Ovary (tissue), 9 donors: Measurements from ENCODE around the gene MAP6. TPM values are rescaled to one million over a fixed set of nuclear protein-coding genes. Genes with fewer than 3 reads are reported as not detected.

Experiments
- DNase-seq, 5 donors: peaks; one replicate each; pipeline ENCODE4 v3.0.0-alpha.2; 2019 to 2020
- H3K27ac ChIP-seq, 2 donors: fragments of 200-600 bp; one replicate each; pipeline versions ENCODE4 v1.5.1 to v1.8.0; 2019 to 2022
- H3K27me3 ChIP-seq: fragments of 200-600 bp; one replicate; pipeline ENCODE4 v1.8.0; 2022
- H3K36me3 ChIP-seq: fragments of 200-600 bp; sonication (generic); one replicate; pipeline ENCODE4 v1.5.1; 2019
- H3K4me1 ChIP-seq: one replicate; pipeline ENCODE4 v1.8.1; 2013; ENCODE audit warnings: mild to moderate bottlenecking, moderate library complexity; ENCODE audit not compliant: insufficient read depth
- H3K4me3 ChIP-seq: fragments of 200-600 bp; sonication (generic); one replicate; pipeline ENCODE4 v1.5.1; 2017
- H3K9me3 ChIP-seq, 2 donors: fragments of 200-600 bp in 1 of 2; sonication (generic) in 1 of 2; one replicate each; pipeline versions ENCODE4 v1.5.1 to v1.8.1; 2013 to 2019; ENCODE audit warnings: mild to moderate bottlenecking in 1 of 2, moderate library complexity in 1 of 2
- CTCF ChIP-seq, 3 donors: fragments of 450-650 bp in 2 of 3; fragments of 200-600 bp in 1 of 3; IDR thresholded peaks; one replicate each; pipeline versions ENCODE4 v1.5.1 to v1.8.0; 2016 to 2022; ENCODE audit warnings: antibody characterized with exemption in 3 of 3, mild to moderate bottlenecking in 1 of 3
- EP300 ChIP-seq: sonication (generic); formaldehyde crosslinking; IDR thresholded peaks from one replicate; pipeline ENCODE4 v1.6.1; 2017; ENCODE audit warnings: antibody characterized with exemption
- POLR2A ChIP-seq: fragments of 450-650 bp; IDR thresholded peaks from one replicate; pipeline ENCODE4 v1.6.1; 2017; ENCODE audit warnings: antibody characterized with exemption, mild to moderate bottlenecking, moderate library complexity
- WGBS, 3 donors: extraction: QIAGEN DNeasy Blood & Tissue Kit in 1 of 3; methylation state at CpG; one replicate each; pipeline versions ENCODE4 v1.1.5 to v1.1.7; 2013 to 2017; 5-methylcytosine and 5-hydroxymethylcytosine counted together
- intact Hi-C, 4 donors: fragments of 100-400 bp; cut with DNase I; formaldehyde crosslinking; loops; one replicate each; pipeline versions ENCODE4 v1.11.0 to v1.15.1; 2022 to 2023
- polyA plus RNA-seq, 2 donors: library from polyadenylated mRNA; stranded (reverse); fragments of 200-250 nt in 1 of 2; fragments of 350-450 nt in 1 of 2; fragmentation: Illumina TruSeq in 1 of 2; extraction: RNeasy Lipid Tissue Mini Kit (QIAGEN cat#74804) in 1 of 2; gene quantifications; one replicate each; pipeline ENCODE4 v1.2.3, GENCODE V29; 2013 to 2014
- total RNA-seq, 7 donors: library from RNA; depleted of rRNA in 2 of 7; stranded (reverse); fragments of >200 nt in 2 of 7; fragmentation: NEBNext Ultra II Directional in 3 of 7; extraction: Animal tissue kit (Norgen Biotek cat#: 25700) in 3 of 7; gene quantifications; one replicate each; pipeline versions ENCODE4 v1.1.0 to v1.2.4, GENCODE V29; 2016 to 2023
- donor health status: DM: no; HTN: no; CAD: no; lungs with moderate emphysema.
- donor health status: DM: no; HTN: no; CAD: no.
- donor health status: Bipolar disorder and iron deficiency.
- donor health status: DM: yes; HTN: yes; CAD: no.
- donor health status: DM: no; HTN: no; CAD: no.
- donor health status: DM: yes; HTN: yes; CAD: no.

Gene MAP6
- total and polyA plus RNA-seq, 9 donors: 2.1 to 18.7 (median 8.8) TPM

- WGBS, 3 donors: 61 to 65% (median 65%) methylated on average over 2 of the region's 2 CpGs
- no peak for DNase-seq
- H3K27me3 ChIP-seq: no peaks in the 10 kb centered on the region
- no peaks in the 10 kb centered on the region for H3K36me3 ChIP-seq
- no peak overlapping the region for H3K4me3 ChIP-seq
- intact Hi-C loops: no loop called here
- no peak overlapping the region for H3K27ac ChIP-seq
- no peaks in the 10 kb centered on the region for H3K9me3 ChIP-seq
- no peak for TF ChIP-seq POLR2A
- no peak for TF ChIP-seq EP300
- no peak for TF ChIP-seq CTCF (IDR thresholded peaks at IDR 0.05)
- no peaks in the 10 kb centered on the region for H3K4me1 ChIP-seq
Measured at GRCh38 chr11:75589933-75590332, 78.9 kb downstream of the MAP6 start.

GRCh38 chr11:75589051-75589450 lies 79.8 kb downstream of the MAP6 start:
- TF ChIP-seq CTCF (IDR thresholded peaks at IDR 0.05) (no peak), EP300 (no peak), POLR2A (no peak)
- H3K4me3 ChIP-seq: no peak overlapping the region
- no peaks in the 10 kb centered on the region for H3K27me3 ChIP-seq
- H3K27ac ChIP-seq: no peak overlapping the region
- no peaks in the 10 kb centered on the region for H3K9me3 ChIP-seq
- H3K4me1 ChIP-seq: peaks cover 1% of the 10 kb centered on the region
- no peaks in the 10 kb centered on the region for H3K36me3 ChIP-seq
- intact Hi-C loops: no loop called here
- no peak for DNase-seq
- WGBS, 3 donors: 90 to 96% (median 93%) methylated on average over 7 of the region's 7 CpGs

- Histone ChIP-seq H3K27me3 (no peaks in the 10 kb centered on the region), H3K9me3 (no peaks in the 10 kb centered on the region), H3K4me3 (no peak overlapping the region), H3K36me3 (no peaks in the 10 kb centered on the region), H3K27ac (no peak overlapping the region), H3K4me1 (peaks cover 1% of the 10 kb centered on the region)
- intact Hi-C loops: no loop called here
- DNase-seq: no peak
- no peak for TF ChIP-seq CTCF (IDR thresholded peaks at IDR 0.05)
- TF ChIP-seq POLR2A: no peak
- TF ChIP-seq EP300: no peak
- 93 to 95% (median 94%) methylated on average over 6 of the region's 6 CpGs for WGBS, 3 donors
Measured at GRCh38 chr11:75588051-75588481, 80.8 kb downstream of the MAP6 start.

GRCh38 chr11:75586395-75586794 lies 82.4 kb downstream of the MAP6 start:
- no peak overlapping the region for H3K4me3 ChIP-seq
- 88 to 96% (median 91%) methylated on average over 3 of the region's 3 CpGs for WGBS, 3 donors
- no peak overlapping the region for H3K27ac ChIP-seq
- DNase-seq: no peak
- no peaks in the 10 kb centered on the region for H3K36me3 ChIP-seq
- H3K27me3 ChIP-seq: no peaks in the 10 kb centered on the region
- no peak for TF ChIP-seq CTCF (IDR thresholded peaks at IDR 0.05)
- TF ChIP-seq POLR2A: no peak
- TF ChIP-seq EP300: no peak
- peaks cover 1% of the 10 kb centered on the region for H3K4me1 ChIP-seq
- intact Hi-C loops: loop anchor here in 1 of 4 donors (2.0 kb wide), 1 partner anchor 38 kb away; no protein-coding TSS in a partner anchor
- no peaks in the 10 kb centered on the region for H3K9me3 ChIP-seq
